ENCODE measurements around the gene OGFR. TPM values are rescaled to one million over a fixed set of nuclear protein-coding genes. Genes with fewer than 3 reads are reported as not detected.

Gene OGFR
- total RNA-seq, 4 donors from 2014 or later = 32.1 to 54.1 (median 42.5) TPM

GRCh38 chr20:62816884-62817873, 12.5 kb downstream of the OGFR start, which contains the start of gene COL9A3:
TSS of gene COL9A3 (plus strand) at chr20:62817050. CDS start at chr20:62817065, 15 bp downstream.
- Histone ChIP-seq H3K27me3 (peaks cover 41% of the 10 kb centered on the region), H3K27ac (peak within 1 kb of the TSS; percentile 7)
- 50% methylated on average over 2 of the region's 108 CpGs for WGBS

GRCh38 chr20:62817975-62818591, 13.4 kb downstream of the OGFR start:
- TF ChIP-seq POLR2AphosphoS5 (IDR thresholded peaks at IDR 0.05) (no peak), CTCF (IDR thresholded peaks at IDR 0.05) (no peak), EP300 (IDR thresholded peaks at IDR 0.05) (no peak), POLR2A (IDR thresholded peaks at IDR 0.05) (no peak)
- no peak overlapping the region for H3K27ac ChIP-seq
- 87% methylated on average over 3 of the region's 12 CpGs for WGBS
- H3K4me3 ChIP-seq = no peak overlapping the region
- DNase-seq (ENCODE audit: low spot score in 2 of 2) = no peak
- H3K36me3 ChIP-seq = peaks cover 9% of the 10 kb centered on the region
- peaks cover 60% of the 10 kb centered on the region for H3K4me1 ChIP-seq
- no peaks in the 10 kb centered on the region for H3K9me3 ChIP-seq
- peaks cover 41% of the 10 kb centered on the region for H3K27me3 ChIP-seq

More at GRCh38 chr20:62816884-62817873, 12.5 kb downstream of the OGFR start, which contains the start of gene COL9A3:
- peaks cover 60% of the 10 kb centered on the region for H3K4me1 ChIP-seq
- H3K4me3 ChIP-seq = peak within 1 kb of the TSS; percentile 40
- no peak for DNase-seq (ENCODE audit: low spot score in 2 of 2)
- H3K9me3 ChIP-seq = no peaks in the 10 kb centered on the region
- TF ChIP-seq EP300 (IDR thresholded peaks at IDR 0.05) = no peak
- TF ChIP-seq CTCF (IDR thresholded peaks at IDR 0.05) = no peak
- TF ChIP-seq POLR2A (IDR thresholded peaks at IDR 0.05) = no peak
- no peak for TF ChIP-seq POLR2AphosphoS5 (IDR thresholded peaks at IDR 0.05)
- H3K36me3 ChIP-seq = peaks cover 18% of the 10 kb centered on the region

GRCh38 chr20:62818592-62819493, 14.2 kb downstream of the OGFR start:
- no peak for DNase-seq (ENCODE audit: low spot score in 2 of 2)
- Histone ChIP-seq H3K4me1 (peaks cover 60% of the 10 kb centered on the region), H3K4me3 (no peak overlapping the region), H3K36me3 (peaks cover 2% of the 10 kb centered on the region), H3K27ac (no peak overlapping the region), H3K9me3 (no peaks in the 10 kb centered on the region), H3K27me3 (peaks cover 41% of the 10 kb centered on the region)
- 34% methylated on average over 4 of the region's 25 CpGs for WGBS
- TF ChIP-seq CTCF (IDR thresholded peaks at IDR 0.05) = no peak
- no peak for TF ChIP-seq EP300 (IDR thresholded peaks at IDR 0.05)
- no peak for TF ChIP-seq POLR2AphosphoS5 (IDR thresholded peaks at IDR 0.05)
- TF ChIP-seq POLR2A (IDR thresholded peaks at IDR 0.05) = no peak

GRCh38 chr20:62819494-62820174, 15.0 kb downstream of the OGFR start:
- TF ChIP-seq POLR2A (IDR thresholded peaks at IDR 0.05) = no peak
- no peak for TF ChIP-seq EP300 (IDR thresholded peaks at IDR 0.05)
- TF ChIP-seq POLR2AphosphoS5 (IDR thresholded peaks at IDR 0.05) = no peak
- no peak for DNase-seq (ENCODE audit: low spot score in 2 of 2)
- H3K36me3 ChIP-seq = no peaks in the 10 kb centered on the region
- H3K4me3 ChIP-seq = no peak overlapping the region
- no peaks in the 10 kb centered on the region for H3K9me3 ChIP-seq
- H3K27ac ChIP-seq = no peak overlapping the region
- H3K27me3 ChIP-seq = peaks cover 40% of the 10 kb centered on the region
- H3K4me1 ChIP-seq = peaks cover 65% of the 10 kb centered on the region
- WGBS = 55% methylated on average over 7 of the region's 16 CpGs
